22Rv1 (cell line): ENCODE data around the gene FLOT2.

ENCODE experiments used
- H3K27ac ChIP-seq: fragments of 450-650 bp; 2 replicates; pipeline ENCODE4 v1.5.1; 2017
- ZFX ChIP-seq: fragments of 450-650 bp; IDR thresholded peaks from 2 replicates; pipeline ENCODE4 v1.6.1; 2017; ENCODE audit warnings: antibody characterized with exemption, borderline replicate concordance
- TF ChIP-seq, protein P1 (sequence below): fragments of 450-650 bp; IDR thresholded peaks from 2 replicates; pipeline ENCODE4 v1.5.1; 2017; ENCODE audit warnings: mild to moderate bottlenecking

Gene FLOT2

DNA sequence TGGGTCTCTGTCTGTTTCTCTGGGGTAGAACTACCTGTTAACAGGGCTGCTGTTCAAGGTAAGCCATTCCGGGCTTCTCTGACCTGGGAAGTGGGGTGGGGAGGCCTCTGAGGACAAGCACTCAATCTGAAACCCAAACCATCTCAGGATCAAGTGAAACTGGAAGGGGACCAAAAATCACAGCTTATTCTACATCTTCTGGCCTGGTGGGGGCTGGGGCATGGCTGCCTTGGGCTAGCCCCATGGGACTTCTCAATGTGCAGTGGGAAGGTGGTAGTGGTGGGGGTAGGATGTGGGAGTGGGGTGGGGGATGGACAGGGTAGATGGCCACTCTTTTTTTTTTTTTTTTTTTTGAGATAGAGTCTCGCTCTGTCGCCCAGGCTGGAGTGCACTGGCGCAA lies 5.5 kb downstream of the FLOT2 start:
- H3K27ac ChIP-seq = peak overlapping the region; percentile 33; the same call in 1 of the 2 replicates
- no peak for TF ChIP-seq ZFX
- TF ChIP-seq, protein P1, sequence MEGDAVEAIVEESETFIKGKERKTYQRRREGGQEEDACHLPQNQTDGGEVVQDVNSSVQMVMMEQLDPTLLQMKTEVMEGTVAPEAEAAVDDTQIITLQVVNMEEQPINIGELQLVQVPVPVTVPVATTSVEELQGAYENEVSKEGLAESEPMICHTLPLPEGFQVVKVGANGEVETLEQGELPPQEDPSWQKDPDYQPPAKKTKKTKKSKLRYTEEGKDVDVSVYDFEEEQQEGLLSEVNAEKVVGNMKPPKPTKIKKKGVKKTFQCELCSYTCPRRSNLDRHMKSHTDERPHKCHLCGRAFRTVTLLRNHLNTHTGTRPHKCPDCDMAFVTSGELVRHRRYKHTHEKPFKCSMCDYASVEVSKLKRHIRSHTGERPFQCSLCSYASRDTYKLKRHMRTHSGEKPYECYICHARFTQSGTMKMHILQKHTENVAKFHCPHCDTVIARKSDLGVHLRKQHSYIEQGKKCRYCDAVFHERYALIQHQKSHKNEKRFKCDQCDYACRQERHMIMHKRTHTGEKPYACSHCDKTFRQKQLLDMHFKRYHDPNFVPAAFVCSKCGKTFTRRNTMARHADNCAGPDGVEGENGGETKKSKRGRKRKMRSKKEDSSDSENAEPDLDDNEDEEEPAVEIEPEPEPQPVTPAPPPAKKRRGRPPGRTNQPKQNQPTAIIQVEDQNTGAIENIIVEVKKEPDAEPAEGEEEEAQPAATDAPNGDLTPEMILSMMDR = no peak

DNA sequence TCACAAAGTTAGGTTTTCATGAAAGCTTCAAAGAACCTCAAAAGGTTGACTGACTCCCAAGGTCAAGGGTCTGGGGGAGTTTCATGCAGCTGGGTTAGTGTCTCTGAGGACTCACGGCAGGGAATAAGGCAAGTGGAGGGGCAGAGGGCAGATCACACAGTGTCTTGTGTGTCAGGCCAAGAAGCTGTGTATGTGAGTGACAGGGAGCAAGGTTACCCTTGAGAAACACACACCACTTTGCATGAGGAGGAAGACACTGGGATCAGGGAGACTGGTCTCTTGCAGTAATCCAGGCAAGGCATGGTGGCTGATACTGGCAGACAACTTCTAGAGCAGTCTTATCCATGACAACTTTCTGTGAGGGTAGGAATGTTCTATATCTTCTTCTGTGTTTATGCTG lies 6.3 kb downstream of the FLOT2 start:
- peak overlapping the region; percentile 33; the same call in 1 of the 2 replicates for H3K27ac ChIP-seq

DNA sequence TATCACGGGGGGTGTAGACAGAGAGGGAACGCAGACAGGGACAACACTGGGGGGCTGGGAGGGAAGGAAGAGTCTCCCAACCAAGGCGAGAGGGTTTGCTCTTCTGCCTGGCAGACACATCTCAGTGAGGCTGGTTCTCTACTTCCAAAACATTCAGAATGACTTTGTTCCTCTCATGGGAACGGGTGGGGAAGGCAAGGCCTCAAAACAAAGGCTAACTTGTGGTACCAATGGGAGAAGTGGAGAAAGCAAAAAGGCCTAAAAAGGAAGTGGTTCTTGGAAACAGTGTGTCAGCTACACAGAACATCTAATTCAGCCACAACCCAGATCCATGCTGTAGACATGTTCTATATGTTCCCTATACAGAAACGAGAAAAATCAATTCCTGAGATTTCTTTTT lies 7.5 kb downstream of the FLOT2 start:
- H3K27ac ChIP-seq = peak overlapping the region; percentile 33

More for the DNA sequence above, 6.3 kb downstream of the FLOT2 start:
- TF ChIP-seq, protein P1 = no peak
- no peak for TF ChIP-seq ZFX

DNA sequence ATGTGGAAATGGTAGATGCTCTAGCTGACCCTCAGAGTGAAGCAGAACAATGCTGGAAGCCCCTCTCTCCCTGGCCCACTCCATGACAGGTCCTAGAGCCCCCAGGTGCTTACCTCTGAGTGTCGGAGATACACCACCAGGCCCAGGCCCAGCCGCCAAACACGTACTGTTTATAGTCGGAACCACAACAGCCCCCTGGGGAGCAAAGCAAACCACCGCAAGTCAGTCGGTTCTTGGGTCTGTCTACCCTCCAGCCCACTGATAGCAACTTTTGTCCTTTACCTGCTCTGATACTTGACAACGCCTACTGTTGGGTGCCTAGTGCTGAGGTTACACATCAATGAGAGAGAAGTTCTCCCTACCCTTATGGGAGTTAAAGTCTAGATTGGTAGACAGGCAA lies 8.7 kb downstream of the FLOT2 start:
- peak overlapping the region; percentile 33; the same call in 1 of the 2 replicates for H3K27ac ChIP-seq
- TF ChIP-seq, protein P1 = no peak
- TF ChIP-seq ZFX = no peak

More for the DNA sequence above, 7.5 kb downstream of the FLOT2 start:
- TF ChIP-seq, protein P1 = no peak
- no peak for TF ChIP-seq ZFX

DNA sequence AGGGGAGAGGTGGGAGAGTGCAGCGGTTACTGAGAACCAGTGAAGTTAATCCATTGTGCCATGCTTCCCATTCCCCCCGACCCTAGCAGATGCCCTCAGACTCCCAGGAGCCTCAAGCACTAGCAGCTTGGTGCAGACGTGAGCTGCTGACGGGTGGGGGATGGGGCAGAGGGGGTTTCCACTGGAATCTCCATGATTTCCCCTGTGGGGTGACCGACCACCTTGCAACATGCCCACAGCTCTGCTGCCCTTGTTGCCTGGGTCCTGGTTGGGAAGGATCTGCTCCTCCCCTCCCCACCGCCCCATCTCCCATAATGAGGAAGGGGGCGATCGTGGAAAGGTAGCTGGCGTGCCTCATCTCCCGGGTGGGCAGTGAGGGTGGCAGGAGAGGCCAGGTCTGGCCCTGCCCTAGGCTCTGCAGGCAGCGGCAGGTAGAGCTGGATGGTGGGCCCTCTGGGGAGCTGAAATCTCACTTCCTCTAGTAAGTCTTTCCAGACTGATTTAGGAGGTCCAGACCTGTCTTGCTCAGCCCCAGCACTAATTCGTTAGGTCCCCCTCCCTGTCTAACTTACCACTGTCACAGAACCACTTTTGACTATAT lies 9.6 kb downstream of the FLOT2 start:
- TF ChIP-seq, protein P1 = no peak
- TF ChIP-seq ZFX = no peak
- peak overlapping the region; percentile 13; the same call in 1 of the 2 replicates for H3K27ac ChIP-seq

DNA sequence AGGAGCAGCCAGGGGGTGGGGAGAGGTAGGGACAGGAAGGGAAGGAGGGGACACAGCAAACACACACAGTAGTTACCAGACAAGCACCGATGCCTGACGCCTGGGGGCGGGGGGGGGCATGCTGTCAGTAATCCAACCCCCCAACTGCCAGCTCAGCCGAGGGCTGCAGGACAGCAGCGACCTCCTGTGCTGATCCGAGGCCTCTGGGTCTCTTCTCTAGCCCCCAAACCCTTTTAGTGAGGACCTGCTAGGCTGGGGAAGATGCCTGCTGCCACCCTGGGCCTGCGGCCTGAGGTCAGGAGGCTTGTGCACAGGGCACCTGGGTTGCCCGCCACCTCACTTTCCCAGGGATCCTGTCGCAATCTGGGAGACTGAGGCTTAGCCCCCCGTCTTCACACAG lies 11.6 kb downstream of the FLOT2 start:
- H3K27ac ChIP-seq = no peak overlapping the region
- TF ChIP-seq, protein P1 = no peak
- TF ChIP-seq ZFX = no peak

DNA sequence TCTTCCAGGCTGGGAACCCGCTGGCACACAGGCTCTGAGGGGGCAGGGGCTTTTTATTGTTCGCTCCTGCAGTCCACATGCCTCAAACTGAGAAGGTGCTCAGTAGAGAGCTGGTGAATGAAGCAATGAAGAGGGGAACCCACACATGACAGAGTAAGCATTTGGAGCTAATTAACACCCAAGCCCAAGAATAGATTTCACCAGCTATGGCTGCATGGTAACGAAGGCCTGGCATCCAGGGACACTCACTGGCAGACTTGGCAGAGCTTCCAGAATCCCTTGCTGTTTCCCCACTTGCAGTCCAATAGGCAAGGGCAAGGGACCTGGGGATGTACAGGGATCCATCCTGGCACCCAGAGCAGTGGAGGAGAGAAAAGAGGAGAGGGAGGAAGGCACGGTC lies 12.2 kb downstream of the FLOT2 start:
- no peak for TF ChIP-seq ZFX
- no peak overlapping the region for H3K27ac ChIP-seq
